GM19351 (cell line): ENCODE measurements around the gene COL19A1.
A peak's percentile ranks its signal among the peaks of the same experiment; 100 is the strongest.

Experiments
- ATAC-seq: cut with Tn5 transposase; IDR thresholded peaks from one replicate; pipeline ENCODE4 v1.9.1; 2021; ENCODE audit warnings: mild to moderate bottlenecking, moderate library complexity; ENCODE audit not compliant: unreplicated experiment

The COL19A1 gene

GRCh38 chr6:70157086-70157485 lies 290.7 kb downstream of the COL19A1 start:
- no peak for ATAC-seq

GRCh38 chr6:70160276-70160675 lies 293.9 kb downstream of the COL19A1 start:
- ATAC-seq = no peak

- no peak for ATAC-seq
Observed at GRCh38 chr6:70162972-70163371, 296.6 kb downstream of the COL19A1 start.

GRCh38 chr6:70163795-70164194 lies 297.4 kb downstream of the COL19A1 start:
- no peak for ATAC-seq

GRCh38 chr6:70164556-70164955 lies 298.2 kb downstream of the COL19A1 start:
- no peak for ATAC-seq

- peak; percentile 96 for ATAC-seq
Observed at GRCh38 chr6:70166088-70166958, 300.0 kb downstream of the COL19A1 start.

GRCh38 chr6:70168681-70169377 lies 302.5 kb downstream of the COL19A1 start:
- ATAC-seq = no peak

- no peak for ATAC-seq
Observed at GRCh38 chr6:70171236-70171635, 304.9 kb downstream of the COL19A1 start.

GRCh38 chr6:70172252-70172651 lies 305.9 kb downstream of the COL19A1 start:
- no peak for ATAC-seq

- ATAC-seq = no peak
Observed at GRCh38 chr6:70175770-70176169, 309.4 kb downstream of the COL19A1 start.

- no peak for ATAC-seq
Observed at GRCh38 chr6:70176842-70177550, 310.6 kb downstream of the COL19A1 start.

- ATAC-seq = no peak
Observed at GRCh38 chr6:70180183-70180900, 314.0 kb downstream of the COL19A1 start.

GRCh38 chr6:70180901-70181599 lies 314.7 kb downstream of the COL19A1 start:
- ATAC-seq = peak; percentile 57

- ATAC-seq = no peak
Observed at GRCh38 chr6:70183538-70183937, 317.2 kb downstream of the COL19A1 start.

GRCh38 chr6:70184723-70185122 lies 318.4 kb downstream of the COL19A1 start:
- ATAC-seq = no peak

GRCh38 chr6:70186461-70186860 lies 320.1 kb downstream of the COL19A1 start:
- no peak for ATAC-seq

GRCh38 chr6:70188202-70188601 lies 321.8 kb downstream of the COL19A1 start:
- ATAC-seq = no peak

GRCh38 chr6:70194421-70194820 lies 328.1 kb downstream of the COL19A1 start:
- ATAC-seq = no peak

GRCh38 chr6:70196531-70196930 lies 330.2 kb downstream of the COL19A1 start:
- ATAC-seq = no peak

GRCh38 chr6:70198785-70199184 lies 332.4 kb downstream of the COL19A1 start:
- no peak for ATAC-seq
